Activated T-helper 1 cell treated with anti-CD3 and anti-CD28 coated beads, Interleukin-2, amount 50 U/mL, for 16 hours (primary cell): ENCODE data around the gene ROPN1B.

ENCODE experiments used
- DNase-seq, 2 donors: peaks; one replicate each; pipeline ENCODE4 v3.0.0-alpha.2; 2020; ENCODE audit warnings: low read depth in 1 of 2, low spot score in 1 of 2

Gene ROPN1B

GRCh38 chr3:126003447-126004190, 34.6 kb downstream of the ROPN1B start:
- DNase-seq: no peak

- DNase-seq: no peak
Measured at GRCh38 chr3:126004217-126004616, 35.2 kb downstream of the ROPN1B start.

GRCh38 chr3:126004692-126005091, 35.7 kb downstream of the ROPN1B start:
- DNase-seq: no peak

GRCh38 chr3:126005951-126006350, 37.0 kb downstream of the ROPN1B start:
- no peak for DNase-seq

- no peak for DNase-seq
Measured at GRCh38 chr3:126008219-126008618, 39.2 kb downstream of the ROPN1B start.

GRCh38 chr3:126009181-126009580, 40.2 kb downstream of the ROPN1B start:
- no peak for DNase-seq

GRCh38 chr3:126013751-126014156, 44.8 kb downstream of the ROPN1B start:
- DNase-seq: no peak

GRCh38 chr3:126014252-126014651, 45.3 kb downstream of the ROPN1B start:
- no peak for DNase-seq

- no peak for DNase-seq
Measured at GRCh38 chr3:126015075-126015474, 46.1 kb downstream of the ROPN1B start.

GRCh38 chr3:126016616-126017015, 47.6 kb downstream of the ROPN1B start:
- DNase-seq: no peak

- DNase-seq: no peak
Measured at GRCh38 chr3:126017362-126017761, 48.4 kb downstream of the ROPN1B start.

GRCh38 chr3:126018545-126018944, 49.6 kb downstream of the ROPN1B start:
- no peak for DNase-seq

GRCh38 chr3:126018995-126019394, 50.0 kb downstream of the ROPN1B start:
- no peak for DNase-seq

- no peak for DNase-seq
Measured at GRCh38 chr3:126019683-126020082, 50.7 kb downstream of the ROPN1B start.

GRCh38 chr3:126021224-126021623, 52.2 kb downstream of the ROPN1B start:
- DNase-seq: no peak

- DNase-seq: no peak
Measured at GRCh38 chr3:126021702-126022101, 52.7 kb downstream of the ROPN1B start.

- DNase-seq: no peak
Measured at GRCh38 chr3:126022741-126023359, 53.9 kb downstream of the ROPN1B start.

GRCh38 chr3:126023390-126023789, 54.4 kb downstream of the ROPN1B start:
- no peak for DNase-seq

- DNase-seq: no peak
Measured at GRCh38 chr3:126024049-126024854, 55.3 kb downstream of the ROPN1B start.

GRCh38 chr3:126025116-126025729, 56.2 kb downstream of the ROPN1B start:
- DNase-seq: no peak

- DNase-seq: no peak
Measured at GRCh38 chr3:126025862-126026261, 56.9 kb downstream of the ROPN1B start.
